ENCODE data around the gene ABCA2. TPM values are rescaled to one million over a fixed set of nuclear protein-coding genes. Genes with fewer than 3 reads are reported as not detected.

ABCA2 gene
- total and polyA plus RNA-seq, 12 donors: 2.9 to 150 (median 31.5) TPM

DNA sequence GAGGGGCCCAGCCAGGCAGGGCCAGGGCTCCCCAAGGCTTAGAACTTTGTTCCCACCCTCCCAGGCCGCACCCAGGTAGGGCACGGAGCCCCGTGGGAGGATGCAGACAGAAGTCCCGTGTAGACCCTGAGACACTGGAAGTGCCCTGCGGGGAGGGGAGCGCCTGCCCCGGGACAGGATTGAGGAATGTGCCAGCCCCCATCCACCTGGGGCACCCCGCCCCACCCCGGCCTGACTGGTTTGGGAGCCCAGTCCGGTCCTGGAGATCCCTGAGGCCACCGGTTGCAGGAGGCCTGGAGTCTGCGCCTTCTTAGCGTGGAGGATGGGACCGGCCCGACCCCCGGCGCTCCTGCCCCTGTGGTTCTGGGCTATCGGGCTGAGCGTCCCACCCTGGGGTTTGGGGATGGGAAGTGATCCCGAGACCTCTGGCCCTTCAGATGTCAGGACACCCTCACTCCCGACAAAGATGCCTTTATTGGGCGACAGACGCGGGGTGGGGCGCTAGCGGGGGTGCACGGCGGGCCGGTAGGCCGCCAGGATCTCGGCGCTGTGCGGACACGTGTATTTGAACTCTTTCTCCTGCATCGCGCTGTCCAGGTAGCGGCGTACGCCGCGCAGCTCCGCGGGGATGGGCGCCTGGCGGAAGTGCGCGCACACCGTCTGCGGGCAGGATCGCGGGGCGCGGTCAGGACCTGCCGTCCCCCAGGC is 33.7 kb downstream of the ABCA2 start:
- H3K27ac ChIP-seq: no peak overlapping the region
- H3K36me3 ChIP-seq (replicated peaks in 1 of 2): no peaks in the 10 kb centered on the region
- no peaks in the 10 kb centered on the region for H3K9me3 ChIP-seq (replicated peaks in 1 of 3)
- H3K27me3 ChIP-seq: no peaks in the 10 kb centered on the region
- no peak for TF ChIP-seq POLR2A (IDR thresholded peaks at IDR 0.05)
- TF ChIP-seq, protein P1, sequence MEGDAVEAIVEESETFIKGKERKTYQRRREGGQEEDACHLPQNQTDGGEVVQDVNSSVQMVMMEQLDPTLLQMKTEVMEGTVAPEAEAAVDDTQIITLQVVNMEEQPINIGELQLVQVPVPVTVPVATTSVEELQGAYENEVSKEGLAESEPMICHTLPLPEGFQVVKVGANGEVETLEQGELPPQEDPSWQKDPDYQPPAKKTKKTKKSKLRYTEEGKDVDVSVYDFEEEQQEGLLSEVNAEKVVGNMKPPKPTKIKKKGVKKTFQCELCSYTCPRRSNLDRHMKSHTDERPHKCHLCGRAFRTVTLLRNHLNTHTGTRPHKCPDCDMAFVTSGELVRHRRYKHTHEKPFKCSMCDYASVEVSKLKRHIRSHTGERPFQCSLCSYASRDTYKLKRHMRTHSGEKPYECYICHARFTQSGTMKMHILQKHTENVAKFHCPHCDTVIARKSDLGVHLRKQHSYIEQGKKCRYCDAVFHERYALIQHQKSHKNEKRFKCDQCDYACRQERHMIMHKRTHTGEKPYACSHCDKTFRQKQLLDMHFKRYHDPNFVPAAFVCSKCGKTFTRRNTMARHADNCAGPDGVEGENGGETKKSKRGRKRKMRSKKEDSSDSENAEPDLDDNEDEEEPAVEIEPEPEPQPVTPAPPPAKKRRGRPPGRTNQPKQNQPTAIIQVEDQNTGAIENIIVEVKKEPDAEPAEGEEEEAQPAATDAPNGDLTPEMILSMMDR (IDR thresholded peaks at IDR 0.05): no peak
- DNase-seq: no peak
- 81 to 92% (median 83%) methylated on average over 30 to 54 of the region's 54 CpGs for WGBS, 4 donors
- no peak overlapping the region for H3K4me3 ChIP-seq
- intact Hi-C loops (cut with DNase I): no loop called here
- H3K4me1 ChIP-seq (replicated peaks in 1 of 2): peaks cover 13 to 22% of the 10 kb centered on the region in 2 donors

DNA sequence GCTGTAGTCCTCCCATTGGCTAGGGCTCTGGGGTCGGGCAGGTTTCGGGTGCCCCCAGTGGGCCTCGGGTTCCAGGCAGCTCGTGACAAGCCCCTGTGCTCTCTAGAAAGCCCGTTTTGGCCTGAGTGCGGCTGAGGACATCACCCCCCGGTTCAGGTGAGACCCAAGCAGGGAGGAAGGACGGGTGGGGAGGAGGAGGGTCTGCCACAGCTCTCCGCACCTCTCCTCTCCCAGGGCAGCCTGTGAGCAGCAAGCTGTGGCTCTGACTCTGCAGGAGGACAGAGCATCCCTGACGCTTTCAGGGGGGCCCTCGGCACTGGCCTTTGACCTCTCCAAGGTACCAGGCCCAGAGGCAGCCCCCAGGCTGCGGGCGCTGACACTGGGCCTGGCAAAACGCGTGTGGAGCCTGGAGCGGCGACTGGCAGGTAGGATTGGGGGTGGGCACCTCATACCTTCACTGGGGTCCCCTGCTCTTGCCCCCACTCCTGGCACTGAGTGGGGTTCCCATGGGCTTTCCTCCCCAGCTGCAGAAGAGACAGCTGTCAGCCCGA is 35.1 kb downstream of the ABCA2 start:
- H3K36me3 ChIP-seq (replicated peaks in 1 of 2): no peaks in the 10 kb centered on the region
- 37 to 89% (median 56%) methylated on average over 2 to 18 of the region's 18 CpGs for WGBS, 4 donors
- H3K4me1 ChIP-seq (replicated peaks in 1 of 2): peaks cover 13 to 22% of the 10 kb centered on the region in 2 donors
- peak overlapping the region; percentile 56 to 93 (median 77) for H3K4me3 ChIP-seq
- intact Hi-C loops (cut with DNase I): no loop called here
- no peaks in the 10 kb centered on the region for H3K27me3 ChIP-seq
- no peaks in the 10 kb centered on the region for H3K9me3 ChIP-seq (replicated peaks in 1 of 3)
- H3K27ac ChIP-seq: peak overlapping the region in 3 of 5 donors; percentile 92 to 95 (median 93)
- no peak for DNase-seq
- TF ChIP-seq, protein P1 (IDR thresholded peaks at IDR 0.05): no peak
- no peak for TF ChIP-seq POLR2A (IDR thresholded peaks at IDR 0.05)

DNA sequence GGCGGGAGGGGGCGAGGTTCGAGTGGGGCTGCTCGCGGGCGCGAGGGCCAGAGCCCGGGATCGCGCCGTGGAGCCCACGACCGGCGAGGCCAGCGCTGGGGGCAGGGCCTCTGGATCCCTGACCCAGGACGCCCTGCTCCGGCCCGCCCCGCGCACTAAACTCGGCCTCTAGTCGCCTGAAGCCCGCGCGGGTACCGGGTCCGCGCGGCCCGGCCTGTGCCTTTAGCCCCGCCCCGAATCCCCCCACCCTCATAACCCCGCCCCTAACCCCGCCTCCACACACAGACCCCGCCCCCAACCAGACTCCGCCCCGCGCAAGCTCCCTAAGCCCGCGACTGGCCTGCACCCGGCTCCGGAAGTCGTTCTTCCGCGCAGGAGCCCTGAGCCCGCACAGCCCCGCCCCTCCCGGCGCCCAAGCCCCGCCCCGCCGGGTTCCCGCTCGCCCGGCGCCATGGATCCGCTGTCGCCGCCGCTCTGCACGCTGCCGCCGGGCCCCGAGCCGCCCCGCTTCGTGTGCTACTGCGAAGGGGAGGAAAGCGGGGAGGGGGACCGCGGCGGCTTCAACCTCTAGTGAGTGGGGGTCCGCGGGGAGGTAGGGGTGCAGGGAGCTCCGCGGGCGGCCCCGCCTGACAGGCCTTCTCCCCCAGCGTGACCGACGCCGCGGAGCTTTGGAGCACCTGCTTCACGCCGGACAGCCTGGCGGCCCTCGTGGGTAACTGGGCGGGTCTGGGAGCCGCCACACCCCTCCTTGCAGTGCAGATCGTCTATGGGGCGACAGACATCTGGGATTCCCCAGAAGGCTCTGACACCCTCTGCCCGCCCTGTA is 35.8 kb downstream of the ABCA2 start, which contains the start of gene PAXX:
Gene PAXX, plus strand, starts transcription at position 430 of the 826 bp plus-strand sequence. Its CDS starts 22 bp downstream, at position 452.
- Histone ChIP-seq H3K27ac (peak within 1 kb of the TSS; percentile 48 to 95 (median 92)), H3K4me1 (replicated peaks in 1 of 2) (peaks cover 13 to 22% of the 10 kb centered on the region in 2 donors), H3K27me3 (no peaks in the 10 kb centered on the region), H3K4me3 (peak within 1 kb of the TSS; percentile 56 to 93 (median 77)), H3K9me3 (replicated peaks in 1 of 3) (no peaks in the 10 kb centered on the region), H3K36me3 (replicated peaks in 1 of 2) (no peaks in the 10 kb centered on the region)
- TF ChIP-seq POLR2A (IDR thresholded peaks at IDR 0.05): peak; percentile 33 to 55
- TF ChIP-seq, protein P1 (IDR thresholded peaks at IDR 0.05): peak in 1 of 6 experiments; percentile 15
- intact Hi-C loops (cut with DNase I): no loop called here
- DNase-seq: peak; percentile 91 to 97 (median 95)
- WGBS, 4 donors: 0 to 4% (median 1%) methylated on average over 1 to 92 of the region's 92 CpGs
